Adipose tissue (tissue), 3 donors: ENCODE data around the gene TAF10. TPM values are rescaled to one million over a fixed set of nuclear protein-coding genes. Genes with fewer than 3 reads are reported as not detected.

ENCODE experiments used
- H3K27ac ChIP-seq: one replicate; pipeline ENCODE4 v1.5.1; 2013; ENCODE audit warnings: low read depth, low read length
- WGBS, 3 donors: extraction: QIAGEN DNeasy Blood & Tissue Kit; methylation state at CpG; one replicate each; pipeline ENCODE4 v1.1.7; 2013; 5-methylcytosine and 5-hydroxymethylcytosine counted together
- polyA plus RNA-seq, 3 donors: library from polyadenylated mRNA; stranded (reverse); fragments of 200-250 nt; gene quantifications; one replicate each; pipeline ENCODE4 v1.2.3, GENCODE V29; 2013
- donor health status: healthy with polysubstance abuse.
- donor health status: Bipolar disorder and iron deficiency.
- donor health status: healthy.

The TAF10 gene
- polyA plus RNA-seq, 3 donors = 75.3 to 111 (median 106) TPM

GRCh38 chr11:6646071-6646470 is 34.1 kb upstream of the TAF10 start:
- 28 to 59% (median 34%) methylated on average over 12 of the region's 12 CpGs for WGBS, 3 donors
- H3K27ac ChIP-seq = no peak overlapping the region

GRCh38 chr11:6642957-6643356 is 30.9 kb upstream of the TAF10 start:
- H3K27ac ChIP-seq = no peak overlapping the region
- 83 to 90% (median 84%) methylated on average over 7 of the region's 7 CpGs for WGBS, 3 donors

GRCh38 chr11:6640985-6641701 is 29.1 kb upstream of the TAF10 start:
- WGBS, 3 donors = 91 to 97% (median 97%) methylated on average over 26 of the region's 26 CpGs
- no peak overlapping the region for H3K27ac ChIP-seq

- WGBS, 3 donors = 94 to 97% (median 96%) methylated on average over 36 of the region's 36 CpGs
- no peak overlapping the region for H3K27ac ChIP-seq
Observed at GRCh38 chr11:6640036-6640984, 28.3 kb upstream of the TAF10 start.

- 54 to 75% (median 69%) methylated on average over 4 of the region's 4 CpGs for WGBS, 3 donors
- no peak overlapping the region for H3K27ac ChIP-seq
Observed at GRCh38 chr11:6638429-6638828, 26.4 kb upstream of the TAF10 start.

GRCh38 chr11:6637871-6638270 is 25.9 kb upstream of the TAF10 start:
- H3K27ac ChIP-seq = no peak overlapping the region
- WGBS, 3 donors = 29 to 40% (median 38%) methylated on average over 3 of the region's 3 CpGs

GRCh38 chr11:6636480-6636879 is 24.5 kb upstream of the TAF10 start:
- no peak overlapping the region for H3K27ac ChIP-seq
- WGBS, 3 donors = 82 to 93% (median 89%) methylated on average over 3 of the region's 3 CpGs

GRCh38 chr11:6635082-6635932 is 23.3 kb upstream of the TAF10 start:
- WGBS, 3 donors = 28 to 32% (median 29%) methylated on average over 10 of the region's 10 CpGs

GRCh38 chr11:6634534-6634933 is 22.5 kb upstream of the TAF10 start:
- no peak overlapping the region for H3K27ac ChIP-seq
- WGBS, 3 donors = 58 to 69% (median 66%) methylated on average over 1 of the region's 1 CpG

More at GRCh38 chr11:6635082-6635932, 23.3 kb upstream of the TAF10 start:
- H3K27ac ChIP-seq = no peak overlapping the region

- no peak overlapping the region for H3K27ac ChIP-seq
- 91 to 93% (median 92%) methylated on average over 16 of the region's 16 CpGs for WGBS, 3 donors
Observed at GRCh38 chr11:6633422-6634408, 21.7 kb upstream of the TAF10 start.

GRCh38 chr11:6632116-6633073 is 20.4 kb upstream of the TAF10 start:
- no peak overlapping the region for H3K27ac ChIP-seq
- 89 to 95% (median 92%) methylated on average over 29 of the region's 29 CpGs for WGBS, 3 donors

GRCh38 chr11:6631361-6631890 is 19.4 kb upstream of the TAF10 start:
- H3K27ac ChIP-seq = no peak overlapping the region

GRCh38 chr11:6630632-6631291 is 18.7 kb upstream of the TAF10 start:
- no peak overlapping the region for H3K27ac ChIP-seq
- WGBS, 3 donors = 43 to 89% (median 85%) methylated on average over 24 to 28 of the region's 28 CpGs

More at GRCh38 chr11:6631361-6631890, 19.4 kb upstream of the TAF10 start:
- WGBS, 3 donors = 90 to 97% (median 91%) methylated on average over 11 of the region's 11 CpGs

- 39 to 87% (median 81%) methylated on average over 80 to 102 of the region's 102 CpGs for WGBS, 3 donors
- H3K27ac ChIP-seq = no peak overlapping the region
Observed at GRCh38 chr11:6629892-6630631, 18.0 kb upstream of the TAF10 start.

GRCh38 chr11:6629573-6629891 is 17.5 kb upstream of the TAF10 start:
- 92 to 95% (median 94%) methylated on average over 24 of the region's 24 CpGs for WGBS, 3 donors
- no peak overlapping the region for H3K27ac ChIP-seq
